Measurements from ENCODE around the gene ANKRD6.

DNA sequence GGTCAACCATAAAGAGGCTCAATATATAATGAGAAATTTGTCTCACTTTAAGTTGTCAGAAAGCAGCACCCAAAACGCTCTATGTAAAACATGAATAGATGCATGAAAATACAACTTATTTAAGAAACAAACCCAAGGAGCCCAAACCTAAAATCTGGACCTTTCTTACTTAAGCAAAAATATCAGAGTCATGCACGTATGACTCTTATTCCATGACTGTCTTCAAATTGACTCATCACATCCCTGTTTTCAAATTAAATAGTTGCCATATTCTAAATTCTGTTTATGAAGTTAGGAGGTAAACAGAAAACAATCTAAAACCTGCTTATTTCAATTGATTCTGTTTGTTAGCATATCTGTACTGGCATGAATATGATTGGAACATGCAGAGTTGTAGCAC is 42.1 kb downstream of the ANKRD6 start:
- TF ChIP-seq POLR2AphosphoS5 (IDR thresholded peaks at IDR 0.05; ENCODE audit: borderline replicate concordance, low read depth, low read length): no peak
- no peak for TF ChIP-seq EZH2 (IDR thresholded peaks at IDR 0.05)
- TF ChIP-seq FOXP2 (optimal IDR thresholded peaks at IDR 0.05; ENCODE audit: control extremely low read depth, extremely low read length, insufficient read depth): no peak
